ENCODE data around the gene ACTL8. TPM values are rescaled to one million over a fixed set of nuclear protein-coding genes. Genes with fewer than 3 reads are reported as not detected.

ACTL8 gene
- total RNA-seq, 1 experiment from 2014 or later, result 0.69 TPM

DNA sequence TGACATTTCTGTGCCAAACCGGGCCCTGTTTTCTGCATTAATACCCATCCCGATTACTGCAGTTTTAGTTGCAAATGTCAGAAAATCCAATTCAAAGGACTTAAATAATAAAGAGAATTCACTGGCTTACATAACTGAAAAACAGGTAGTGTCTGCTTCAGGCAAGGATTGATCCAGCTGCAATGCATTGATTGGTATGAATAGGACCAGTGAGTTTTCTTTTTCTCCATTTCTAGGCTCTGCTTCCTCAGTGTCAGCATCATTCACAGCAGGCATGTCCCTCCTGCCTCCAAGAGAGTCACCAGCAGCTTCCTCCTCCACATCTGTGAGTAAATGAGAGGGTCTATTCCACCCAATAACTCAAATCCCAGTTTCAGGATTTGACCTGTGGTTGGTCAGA, 33.7 kb upstream of the ACTL8 start (continued):
- TF ChIP-seq, protein P1, sequence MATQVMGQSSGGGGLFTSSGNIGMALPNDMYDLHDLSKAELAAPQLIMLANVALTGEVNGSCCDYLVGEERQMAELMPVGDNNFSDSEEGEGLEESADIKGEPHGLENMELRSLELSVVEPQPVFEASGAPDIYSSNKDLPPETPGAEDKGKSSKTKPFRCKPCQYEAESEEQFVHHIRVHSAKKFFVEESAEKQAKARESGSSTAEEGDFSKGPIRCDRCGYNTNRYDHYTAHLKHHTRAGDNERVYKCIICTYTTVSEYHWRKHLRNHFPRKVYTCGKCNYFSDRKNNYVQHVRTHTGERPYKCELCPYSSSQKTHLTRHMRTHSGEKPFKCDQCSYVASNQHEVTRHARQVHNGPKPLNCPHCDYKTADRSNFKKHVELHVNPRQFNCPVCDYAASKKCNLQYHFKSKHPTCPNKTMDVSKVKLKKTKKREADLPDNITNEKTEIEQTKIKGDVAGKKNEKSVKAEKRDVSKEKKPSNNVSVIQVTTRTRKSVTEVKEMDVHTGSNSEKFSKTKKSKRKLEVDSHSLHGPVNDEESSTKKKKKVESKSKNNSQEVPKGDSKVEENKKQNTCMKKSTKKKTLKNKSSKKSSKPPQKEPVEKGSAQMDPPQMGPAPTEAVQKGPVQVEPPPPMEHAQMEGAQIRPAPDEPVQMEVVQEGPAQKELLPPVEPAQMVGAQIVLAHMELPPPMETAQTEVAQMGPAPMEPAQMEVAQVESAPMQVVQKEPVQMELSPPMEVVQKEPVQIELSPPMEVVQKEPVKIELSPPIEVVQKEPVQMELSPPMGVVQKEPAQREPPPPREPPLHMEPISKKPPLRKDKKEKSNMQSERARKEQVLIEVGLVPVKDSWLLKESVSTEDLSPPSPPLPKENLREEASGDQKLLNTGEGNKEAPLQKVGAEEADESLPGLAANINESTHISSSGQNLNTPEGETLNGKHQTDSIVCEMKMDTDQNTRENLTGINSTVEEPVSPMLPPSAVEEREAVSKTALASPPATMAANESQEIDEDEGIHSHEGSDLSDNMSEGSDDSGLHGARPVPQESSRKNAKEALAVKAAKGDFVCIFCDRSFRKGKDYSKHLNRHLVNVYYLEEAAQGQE (IDR thresholded peaks at IDR 0.05; ENCODE audit: low read depth), result no peak
- no peak for TF ChIP-seq ZNF274 (IDR thresholded peaks at IDR 0.05; ENCODE audit: low read depth, low read length)

DNA sequence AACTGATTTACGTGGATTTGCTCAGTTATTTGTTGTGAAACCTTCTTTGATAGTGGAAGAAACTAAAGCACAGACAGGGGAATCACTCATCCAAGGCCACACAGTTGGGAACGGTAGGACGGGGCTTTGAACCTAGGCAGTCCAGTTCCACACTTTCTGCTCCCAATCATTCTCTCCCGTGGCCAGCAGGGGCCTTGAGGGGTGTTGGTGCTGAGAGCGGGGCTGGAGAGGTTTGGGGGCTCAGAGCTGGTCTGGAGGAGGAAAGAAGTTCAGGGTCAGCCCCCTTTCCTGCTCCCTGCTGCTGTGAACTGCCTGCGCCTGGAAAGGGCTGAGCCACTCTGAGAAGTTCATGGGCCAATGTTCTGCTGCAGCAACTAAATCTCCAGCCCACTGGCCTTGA, 31.4 kb upstream of the ACTL8 start:
- Histone ChIP-seq H3K79me2 (ENCODE audit: insufficient read depth, low read length) (no peaks in the 10 kb centered on the region), H3K9ac (ENCODE audit: low read length) (no peak overlapping the region), H3K27ac (ENCODE audit: low read depth, low read length) (no peak overlapping the region), H4K20me1 (ENCODE audit: insufficient read depth) (no peaks in the 10 kb centered on the region), H3K9me3 (ENCODE audit: control insufficient read depth in 1 of 2, insufficient read depth in 1 of 2, low read depth in 1 of 2, low read length in 2 of 2) (no peaks in the 10 kb centered on the region), H2AFZ (ENCODE audit: low read depth, low read length, poor library complexity, severe bottlenecking) (no peak overlapping the region), H3K27me3 (ENCODE audit: insufficient read depth, low read length) (no peaks in the 10 kb centered on the region), H3K9me2 (ENCODE audit: insufficient read depth) (no peaks in the 10 kb centered on the region), H3K4me2 (ENCODE audit: low read length) (no peak overlapping the region), H3K4me3 (replicated peaks in 1 of 2; ENCODE audit: low read depth in 1 of 2, low read length in 2 of 2) (no peak overlapping the region), H3K36me3 (ENCODE audit: control insufficient read depth in 1 of 2, insufficient read depth in 2 of 2, low read length in 2 of 2) (no peaks in the 10 kb centered on the region), H3K4me1 (ENCODE audit: control insufficient read depth in 1 of 2, insufficient read depth in 2 of 2, low read length in 2 of 2) (peaks cover 5 to 28% of the 10 kb centered on the region in 2 experiments; a peak in 3 of 4 replicates)
- CTCF ChIA-PET, result no interaction called here
- RAD21 ChIA-PET (ENCODE audit: low non-redundant PET in 1 of 2, low total read pairs in 2 of 2, uncharacterized antibody in 2 of 2, unreplicated experiment in 2 of 2), result no interaction called here
- BruUV-seq (replicated peaks), result no TSS peak
- TF ChIP-seq, protein P2, sequence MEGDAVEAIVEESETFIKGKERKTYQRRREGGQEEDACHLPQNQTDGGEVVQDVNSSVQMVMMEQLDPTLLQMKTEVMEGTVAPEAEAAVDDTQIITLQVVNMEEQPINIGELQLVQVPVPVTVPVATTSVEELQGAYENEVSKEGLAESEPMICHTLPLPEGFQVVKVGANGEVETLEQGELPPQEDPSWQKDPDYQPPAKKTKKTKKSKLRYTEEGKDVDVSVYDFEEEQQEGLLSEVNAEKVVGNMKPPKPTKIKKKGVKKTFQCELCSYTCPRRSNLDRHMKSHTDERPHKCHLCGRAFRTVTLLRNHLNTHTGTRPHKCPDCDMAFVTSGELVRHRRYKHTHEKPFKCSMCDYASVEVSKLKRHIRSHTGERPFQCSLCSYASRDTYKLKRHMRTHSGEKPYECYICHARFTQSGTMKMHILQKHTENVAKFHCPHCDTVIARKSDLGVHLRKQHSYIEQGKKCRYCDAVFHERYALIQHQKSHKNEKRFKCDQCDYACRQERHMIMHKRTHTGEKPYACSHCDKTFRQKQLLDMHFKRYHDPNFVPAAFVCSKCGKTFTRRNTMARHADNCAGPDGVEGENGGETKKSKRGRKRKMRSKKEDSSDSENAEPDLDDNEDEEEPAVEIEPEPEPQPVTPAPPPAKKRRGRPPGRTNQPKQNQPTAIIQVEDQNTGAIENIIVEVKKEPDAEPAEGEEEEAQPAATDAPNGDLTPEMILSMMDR (IDR thresholded peaks at IDR 0.05 in 2 of 3, conservative IDR thresholded peaks at IDR 0.05 in 1 of 3; ENCODE audit: borderline replicate concordance in 1 of 3, insufficient read depth in 1 of 3, low read depth in 2 of 3, low read length in 2 of 3), result peak in 2 of 3 experiments; percentile 53 to 55; a peak in 3 of 6 replicates
- TF ChIP-seq TCF7L2 (IDR thresholded peaks at IDR 0.05; ENCODE audit: borderline replicate concordance, extremely low read depth, insufficient read depth, insufficient read length) (no peak), RAD21 (IDR thresholded peaks at IDR 0.05; ENCODE audit: low read depth) (peak; percentile 31; the same call in 1 of the 2 replicates)
- ATAC-seq (peak; percentile 54), DNase-seq (ENCODE audit: low read depth, low spot score) (no peak)
- intact Hi-C loops (cut with micrococcal nuclease), result no loop called here
- POLR2A ChIA-PET, result no interaction called here
